Measurements from ENCODE around the gene MTOR. TPM values are rescaled to one million over a fixed set of nuclear protein-coding genes. Genes with fewer than 3 reads are reported as not detected.
"Not testable (repeated sequence)": the region's sequence is repeated elsewhere in the genome, so short reads cannot be mapped to it uniquely, and the experiment has no call there.

Gene MTOR
- total and polyA plus RNA-seq, 10 of the 15 experiments (the other 5 are each of a cell fraction or from before 2014, with no cell fraction given): 6.6 to 41.8 (median 29.8) TPM

DNA sequence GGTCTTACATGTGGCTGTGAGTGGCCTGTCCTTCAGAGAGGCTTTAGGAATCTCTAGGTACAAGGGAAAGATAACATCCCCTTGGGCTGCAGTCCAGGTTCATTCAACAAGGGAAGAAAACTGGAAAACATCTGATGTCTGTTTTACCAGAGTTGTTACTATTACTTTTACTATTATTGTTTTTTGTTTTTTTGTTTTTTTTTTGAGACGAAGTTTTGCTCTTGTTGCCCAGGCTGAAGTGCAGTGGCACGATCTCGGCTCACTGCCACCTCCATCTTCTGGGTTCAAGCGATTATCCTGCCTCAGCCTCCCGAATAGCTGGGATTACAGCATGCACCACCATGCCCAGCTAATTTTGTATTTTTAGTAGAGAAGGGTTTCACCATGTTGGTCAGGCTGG is 35.4 kb upstream of the MTOR start:
- RAD21 ChIA-PET (ENCODE audit: unreplicated experiment); BruUV-seq (replicated peaks); H3K27ac ChIP-seq (ENCODE audit: control insufficient read depth, insufficient read depth); H3K9me3 ChIP-seq (replicated peaks; ENCODE audit: control insufficient read depth, insufficient read depth, low read length); FAIRE-seq; H2AFZ ChIP-seq (ENCODE audit: control insufficient read depth, low read depth, low read length); H3K79me2 ChIP-seq (ENCODE audit: control insufficient read depth, insufficient read depth, low read length); H3K4me2 ChIP-seq (ENCODE audit: control insufficient read depth, insufficient read depth); in situ Hi-C loops (cut with MboI); ATAC-seq; DNase-seq (ENCODE audit: low read depth, low spot score); H3K36me3 ChIP-seq (ENCODE audit: control insufficient read depth in 2 of 2, insufficient read depth in 2 of 2, low read length in 1 of 2); H4K20me1 ChIP-seq (ENCODE audit: control insufficient read depth, insufficient read depth); H3K4me3 ChIP-seq; CTCF ChIA-PET; SMC1A ChIA-PET (ENCODE audit: uncharacterized antibody, unreplicated experiment); H3K4me1 ChIP-seq (ENCODE audit: control insufficient read depth, insufficient read depth, low read length); H3K9ac ChIP-seq (ENCODE audit: control insufficient read depth, insufficient read depth, low read length); H3K27me3 ChIP-seq (replicated peaks in 1 of 2; ENCODE audit: control insufficient read depth in 2 of 2, insufficient read depth in 2 of 2, low read length in 1 of 2); intact Hi-C loops (cut with micrococcal nuclease; ENCODE audit: unreplicated experiment): not testable (repeated sequence)
- WGBS (ENCODE audit: insufficient coverage, insufficient replicate concordance, low lambda C conversion rate, missing lambda C conversion rate): 100% methylated on average over 5 of the region's 5 CpGs
- POLR2A ChIA-PET: interaction anchor here (0.6 kb wide), 1 partner anchor 126 kb away, joined by 6 read pairs; no protein-coding TSS in a partner anchor

GRCh38 chr1:11295905-11296304 is 33.6 kb upstream of the MTOR start:
- Histone ChIP-seq H3K9me3 (replicated peaks; ENCODE audit: control insufficient read depth, insufficient read depth, low read length) (no peaks in the 10 kb centered on the region), H3K36me3 (ENCODE audit: control insufficient read depth in 2 of 2, insufficient read depth in 2 of 2, low read length in 1 of 2) (peaks cover 0 to 6% of the 10 kb centered on the region in 2 experiments; a peak in 2 of 4 replicates), H4K20me1 (ENCODE audit: control insufficient read depth, insufficient read depth) (no peaks in the 10 kb centered on the region), H3K4me1 (ENCODE audit: control insufficient read depth, insufficient read depth, low read length) (no peaks in the 10 kb centered on the region), H3K27me3 (replicated peaks in 1 of 2; ENCODE audit: control insufficient read depth in 2 of 2, insufficient read depth in 2 of 2, low read length in 1 of 2) (no peaks in the 10 kb centered on the region), H3K9ac (ENCODE audit: control insufficient read depth, insufficient read depth, low read length) (no peak overlapping the region), H3K4me2 (ENCODE audit: control insufficient read depth, insufficient read depth) (no peak overlapping the region), H3K4me3 (no peak overlapping the region), H2AFZ (ENCODE audit: control insufficient read depth, low read depth, low read length) (no peak overlapping the region), H3K27ac (ENCODE audit: control insufficient read depth, insufficient read depth) (no peak overlapping the region), H3K79me2 (ENCODE audit: control insufficient read depth, insufficient read depth, low read length) (no peaks in the 10 kb centered on the region)
- TF ChIP-seq BCL11A (IDR thresholded peaks at IDR 0.05; ENCODE audit: low read depth, low read length) (no peak), RAD51 (IDR thresholded peaks at IDR 0.05) (no peak), SMARCA5 (IDR thresholded peaks at IDR 0.05) (no peak), MXI1 (IDR thresholded peaks at IDR 0.05; ENCODE audit: low read depth, low read length) (no peak), PML (IDR thresholded peaks at IDR 0.05; ENCODE audit: low read length) (no peak), PAX8 (IDR thresholded peaks at IDR 0.05) (no peak), STAT1 (conservative IDR thresholded peaks at IDR 0.05) (no peak), ZNF24 (IDR thresholded peaks at IDR 0.05) (no peak), YBX1 (IDR thresholded peaks at IDR 0.05) (no peak), GATAD2B (conservative IDR thresholded peaks at IDR 0.05; ENCODE audit: low read depth) (no peak), WRNIP1 (IDR thresholded peaks at IDR 0.05; ENCODE audit: borderline replicate concordance, low read depth, low read length) (no peak), TCF12 (IDR thresholded peaks at IDR 0.05; ENCODE audit: low read depth, low read length) (no peak), KDM1A (IDR thresholded peaks at IDR 0.05; ENCODE audit: borderline replicate concordance) (no peak), KAT2A (conservative IDR thresholded peaks at IDR 0.05; ENCODE audit: control insufficient read depth, low read depth, low read length) (no peak), SREBF2 (IDR thresholded peaks at IDR 0.05; ENCODE audit: low read length) (no peak), POLR2AphosphoS5 (IDR thresholded peaks at IDR 0.05; ENCODE audit: low read length) (no peak), BMI1 (IDR thresholded peaks at IDR 0.05; ENCODE audit: borderline replicate concordance) (no peak), NFXL1 (IDR thresholded peaks at IDR 0.05; ENCODE audit: borderline replicate concordance) (no peak), MEF2A (IDR thresholded peaks at IDR 0.05; ENCODE audit: insufficient read depth, low read depth, low read length) (no peak)
- TF ChIP-seq, protein P1, sequence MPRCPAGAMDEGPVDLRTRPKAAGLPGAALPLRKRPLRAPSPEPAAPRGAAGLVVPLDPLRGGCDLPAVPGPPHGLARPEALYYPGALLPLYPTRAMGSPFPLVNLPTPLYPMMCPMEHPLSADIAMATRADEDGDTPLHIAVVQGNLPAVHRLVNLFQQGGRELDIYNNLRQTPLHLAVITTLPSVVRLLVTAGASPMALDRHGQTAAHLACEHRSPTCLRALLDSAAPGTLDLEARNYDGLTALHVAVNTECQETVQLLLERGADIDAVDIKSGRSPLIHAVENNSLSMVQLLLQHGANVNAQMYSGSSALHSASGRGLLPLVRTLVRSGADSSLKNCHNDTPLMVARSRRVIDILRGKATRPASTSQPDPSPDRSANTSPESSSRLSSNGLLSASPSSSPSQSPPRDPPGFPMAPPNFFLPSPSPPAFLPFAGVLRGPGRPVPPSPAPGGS (IDR thresholded peaks at IDR 0.05; ENCODE audit: borderline replicate concordance, insufficient read depth, low read depth, low read length, poor library complexity, severe bottlenecking): no peak
- BruUV-seq (replicated peaks): no TSS peak
- no peak for FAIRE-seq
- RAD21 ChIA-PET (ENCODE audit: unreplicated experiment): no interaction called here
- CTCF ChIA-PET: no interaction called here
- 98% methylated on average over 2 of the region's 2 CpGs for WGBS (ENCODE audit: insufficient coverage, insufficient replicate concordance, low lambda C conversion rate, missing lambda C conversion rate)
- SMC1A ChIA-PET (ENCODE audit: uncharacterized antibody, unreplicated experiment): interaction anchor here (1.1 kb wide), 1 partner anchor 54 kb away, joined by 3 read pairs; no protein-coding TSS in a partner anchor
- intact Hi-C loops (cut with micrococcal nuclease; ENCODE audit: unreplicated experiment): no loop called here
- no peak for ATAC-seq
- POLR2A ChIA-PET: no interaction called here
- in situ Hi-C loops (cut with MboI): no loop called here
- no peak for DNase-seq (ENCODE audit: low read depth, low spot score)
